HL-60 (cell line): Measurements from ENCODE around the gene GLRA1.

Experiments
- DNase-seq, 2 experiments: peaks; one replicate each; pipeline ENCODE4 v3.0.0-alpha.2; 2010 to 2020; ENCODE audit warnings: low read depth in 1 of 2, low spot score in 1 of 2
- H3K27ac ChIP-seq: fragments of 250-450 bp; sonication (Bioruptor Pico); replicated peaks from 2 replicates; pipeline ENCODE4 v1.5.1; 2020; ENCODE audit warnings: mild to moderate bottlenecking, moderate library complexity
- H3K27me3 ChIP-seq: fragments of 250-450 bp; sonication (Bioruptor Pico); 2 replicates; pipeline ENCODE4 v1.5.1; 2021; ENCODE audit warnings: mild to moderate bottlenecking, moderate library complexity; ENCODE audit not compliant: insufficient read depth, poor library complexity, severe bottlenecking
- H3K4me3 ChIP-seq: replicated peaks from 2 replicates; pipeline ENCODE4 v1.5.1; 2011; ENCODE audit warnings: mild to moderate bottlenecking, control low read depth, low read length; ENCODE audit not compliant: insufficient read depth
- CTCF ChIP-seq: IDR thresholded peaks from one replicate; pipeline ENCODE4 v1.5.1; 2011; ENCODE audit warnings: low read length, control low read depth, inconsistent platforms; ENCODE audit not compliant: insufficient read depth
- GABPA ChIP-seq: IDR thresholded peaks from 2 replicates; pipeline ENCODE4 v1.6.1; 2012; ENCODE audit warnings: low read depth
- POLR2AphosphoS5 ChIP-seq: IDR thresholded peaks from 2 replicates; pipeline ENCODE4 v1.6.1; 2012; ENCODE audit warnings: low read depth
- REST ChIP-seq: IDR thresholded peaks from 2 replicates; pipeline ENCODE4 v1.6.1; 2012; ENCODE audit warnings: low read depth; ENCODE audit not compliant: insufficient replicate concordance
- SPI1 ChIP-seq: IDR thresholded peaks from 2 replicates; pipeline ENCODE4 v1.6.1; 2012; ENCODE audit warnings: low read depth, mild to moderate bottlenecking, borderline replicate concordance

The GLRA1 gene

GRCh38 chr5:151899399-151899798 lies 25.3 kb downstream of the GLRA1 start:
- Histone ChIP-seq H3K27ac (no peak overlapping the region), H3K4me3 (no peak overlapping the region), H3K27me3 (no peaks in the 10 kb centered on the region)
- TF ChIP-seq REST (no peak), GABPA (no peak), SPI1 (no peak), CTCF (no peak), POLR2AphosphoS5 (no peak)
- DNase-seq = no peak

- Histone ChIP-seq H3K27me3 (no peaks in the 10 kb centered on the region), H3K4me3 (no peak overlapping the region), H3K27ac (no peak overlapping the region)
- no peak for DNase-seq
- TF ChIP-seq POLR2AphosphoS5 (no peak), CTCF (no peak), REST (no peak), SPI1 (no peak), GABPA (no peak)
Observed at GRCh38 chr5:151897896-151898295, 26.8 kb downstream of the GLRA1 start.

GRCh38 chr5:151897020-151897552 lies 27.6 kb downstream of the GLRA1 start:
- DNase-seq = no peak
- Histone ChIP-seq H3K27ac (no peak overlapping the region), H3K4me3 (no peak overlapping the region), H3K27me3 (no peaks in the 10 kb centered on the region)
- TF ChIP-seq REST = no peak
- no peak for TF ChIP-seq POLR2AphosphoS5
- no peak for TF ChIP-seq GABPA
- TF ChIP-seq SPI1 = no peak
- TF ChIP-seq CTCF = no peak
